NCI-H1417 treated with DMSO at 0.1 percent for 48 hours (cell line): Measurements from ENCODE around the gene BTNL8.

ENCODE experiments used
- DNase-seq: peaks from one replicate; lab custom pipeline; 2025; lab: John Stamatoyannopoulos, UW

Gene BTNL8, protein sequence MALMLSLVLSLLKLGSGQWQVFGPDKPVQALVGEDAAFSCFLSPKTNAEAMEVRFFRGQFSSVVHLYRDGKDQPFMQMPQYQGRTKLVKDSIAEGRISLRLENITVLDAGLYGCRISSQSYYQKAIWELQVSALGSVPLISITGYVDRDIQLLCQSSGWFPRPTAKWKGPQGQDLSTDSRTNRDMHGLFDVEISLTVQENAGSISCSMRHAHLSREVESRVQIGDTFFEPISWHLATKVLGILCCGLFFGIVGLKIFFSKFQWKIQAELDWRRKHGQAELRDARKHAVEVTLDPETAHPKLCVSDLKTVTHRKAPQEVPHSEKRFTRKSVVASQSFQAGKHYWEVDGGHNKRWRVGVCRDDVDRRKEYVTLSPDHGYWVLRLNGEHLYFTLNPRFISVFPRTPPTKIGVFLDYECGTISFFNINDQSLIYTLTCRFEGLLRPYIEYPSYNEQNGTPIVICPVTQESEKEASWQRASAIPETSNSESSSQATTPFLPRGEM

DNA sequence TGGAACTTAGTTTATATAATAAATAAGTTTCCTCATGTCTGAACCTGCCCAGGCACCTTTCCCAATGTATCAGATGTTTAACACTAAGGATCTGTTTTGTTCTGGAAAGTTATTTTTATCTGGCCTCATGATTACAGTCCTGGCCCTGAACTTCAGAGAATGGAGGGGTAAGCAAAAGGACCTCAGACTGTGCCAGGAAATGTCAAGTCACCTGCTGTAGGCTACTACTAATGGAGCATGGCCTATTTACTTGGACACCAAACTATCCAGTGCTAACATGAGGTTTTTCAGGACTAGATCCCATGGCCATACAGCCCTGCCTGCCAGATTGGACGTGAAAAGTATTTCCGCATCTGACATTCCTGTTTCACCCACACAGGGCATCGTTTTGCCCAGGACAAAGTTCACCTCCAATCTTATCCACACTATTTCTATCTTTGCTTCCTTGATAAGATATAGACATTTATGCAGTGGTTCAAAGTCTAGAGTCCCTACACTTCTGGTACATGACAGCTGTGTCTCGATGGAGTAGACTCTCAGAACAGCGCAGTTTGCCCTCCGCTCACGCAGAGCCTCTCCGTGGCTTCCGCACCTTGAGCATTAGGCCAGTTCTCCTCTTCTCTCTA, at the start of gene BTNL8:
BTNL8 (plus strand) TSS at position 539 of the 626 bp plus-strand sequence. CDS start 152 bp downstream, outside the sequence.
- DNase-seq, result no peak

DNA sequence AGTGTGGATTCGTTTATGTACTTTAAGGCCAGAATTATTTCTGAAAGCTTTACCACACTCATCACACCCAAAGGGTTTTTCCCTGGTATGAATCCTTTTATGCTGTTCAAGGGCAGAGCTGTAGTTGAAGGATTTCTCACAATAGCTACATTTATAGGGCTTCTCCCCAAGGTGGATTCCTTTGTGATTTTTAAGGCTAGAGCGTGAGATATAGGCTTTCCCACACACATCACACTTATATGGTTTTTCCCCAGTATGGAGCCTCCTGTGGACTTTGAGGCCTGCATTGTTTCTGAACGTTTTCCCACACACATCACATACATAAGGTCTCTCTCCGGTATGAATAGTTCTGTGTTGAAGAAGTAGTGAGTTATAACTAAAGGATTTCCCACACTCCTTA, 49.1 kb upstream of the BTNL8 start:
- DNase-seq, result no peak

DNA sequence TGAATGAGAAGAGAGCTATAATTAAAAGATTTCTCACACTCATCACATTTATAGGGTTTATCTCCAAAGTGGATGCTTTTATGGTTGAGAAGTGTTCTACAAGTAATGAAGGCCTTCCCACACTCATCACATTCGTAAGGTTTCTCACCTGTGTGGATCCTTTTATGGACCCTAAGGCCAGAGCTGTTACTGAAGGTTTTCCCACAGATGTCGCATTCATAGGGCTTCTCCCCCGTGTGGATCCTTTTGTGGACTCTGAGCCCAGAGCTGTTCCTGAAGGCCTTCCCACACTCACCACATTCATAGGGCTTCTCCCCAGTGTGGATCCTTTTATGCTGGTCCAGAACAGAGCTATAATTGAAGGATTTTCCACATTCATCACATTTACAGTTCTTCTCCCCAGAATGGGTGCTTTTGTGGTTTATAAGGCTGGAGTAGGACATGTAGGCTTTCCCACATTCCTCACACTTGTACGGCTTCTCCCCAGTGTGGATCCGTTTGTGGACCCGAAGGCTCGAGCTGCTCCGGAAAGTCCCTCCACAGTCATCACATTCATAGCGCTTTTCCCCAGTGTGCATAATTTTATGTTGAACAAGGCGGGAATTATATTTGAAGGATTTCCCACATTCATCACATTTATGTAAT, 48.4 kb upstream of the BTNL8 start:
- DNase-seq, result no peak

DNA sequence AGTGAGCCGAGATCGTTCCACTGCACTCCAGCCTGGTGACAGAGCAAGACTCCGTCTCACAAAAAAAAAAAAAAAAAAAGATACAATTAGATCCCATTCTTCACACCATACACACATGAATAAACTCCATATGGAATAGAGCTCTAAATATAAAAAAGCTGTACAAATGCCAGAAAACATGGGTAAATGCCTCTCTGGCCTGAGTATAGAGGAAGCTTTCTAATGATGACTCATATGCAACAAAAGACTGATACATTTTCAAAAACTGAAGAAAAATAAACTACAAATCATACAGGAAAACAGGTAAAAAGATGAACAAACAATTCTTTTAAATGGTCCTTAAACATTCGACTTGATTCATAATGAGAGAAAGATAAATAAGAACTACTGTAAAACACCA, 46.5 kb upstream of the BTNL8 start:
- DNase-seq, result no peak

- DNase-seq, result no peak
Measured at GRCh38 chr5:180853121-180853847, 45.7 kb upstream of the BTNL8 start.

GRCh38 chr5:180853848-180854176, 45.1 kb upstream of the BTNL8 start:
- no peak for DNase-seq

DNA sequence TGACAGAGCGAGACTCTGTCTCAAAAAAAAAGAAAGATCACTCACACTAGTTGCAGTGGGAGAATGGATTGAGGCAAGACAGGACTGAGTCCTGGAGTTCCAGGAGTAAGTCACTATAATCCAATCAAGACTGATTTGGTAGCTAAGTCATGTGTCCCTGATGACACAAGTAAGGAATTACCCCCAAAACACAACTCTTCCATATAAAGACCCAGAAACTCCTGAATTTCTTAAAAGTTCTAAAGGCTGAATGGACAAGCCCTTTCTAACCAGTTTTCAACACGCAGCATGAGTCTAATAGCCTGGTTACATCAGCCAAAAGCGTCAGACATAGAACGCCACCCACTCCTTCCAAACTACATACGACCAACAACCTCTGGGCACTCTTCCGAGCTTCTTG, 40.4 kb upstream of the BTNL8 start:
- DNase-seq, result no peak

- peak; percentile 2 for DNase-seq
Measured at GRCh38 chr5:180860273-180860886, 38.6 kb upstream of the BTNL8 start.

DNA sequence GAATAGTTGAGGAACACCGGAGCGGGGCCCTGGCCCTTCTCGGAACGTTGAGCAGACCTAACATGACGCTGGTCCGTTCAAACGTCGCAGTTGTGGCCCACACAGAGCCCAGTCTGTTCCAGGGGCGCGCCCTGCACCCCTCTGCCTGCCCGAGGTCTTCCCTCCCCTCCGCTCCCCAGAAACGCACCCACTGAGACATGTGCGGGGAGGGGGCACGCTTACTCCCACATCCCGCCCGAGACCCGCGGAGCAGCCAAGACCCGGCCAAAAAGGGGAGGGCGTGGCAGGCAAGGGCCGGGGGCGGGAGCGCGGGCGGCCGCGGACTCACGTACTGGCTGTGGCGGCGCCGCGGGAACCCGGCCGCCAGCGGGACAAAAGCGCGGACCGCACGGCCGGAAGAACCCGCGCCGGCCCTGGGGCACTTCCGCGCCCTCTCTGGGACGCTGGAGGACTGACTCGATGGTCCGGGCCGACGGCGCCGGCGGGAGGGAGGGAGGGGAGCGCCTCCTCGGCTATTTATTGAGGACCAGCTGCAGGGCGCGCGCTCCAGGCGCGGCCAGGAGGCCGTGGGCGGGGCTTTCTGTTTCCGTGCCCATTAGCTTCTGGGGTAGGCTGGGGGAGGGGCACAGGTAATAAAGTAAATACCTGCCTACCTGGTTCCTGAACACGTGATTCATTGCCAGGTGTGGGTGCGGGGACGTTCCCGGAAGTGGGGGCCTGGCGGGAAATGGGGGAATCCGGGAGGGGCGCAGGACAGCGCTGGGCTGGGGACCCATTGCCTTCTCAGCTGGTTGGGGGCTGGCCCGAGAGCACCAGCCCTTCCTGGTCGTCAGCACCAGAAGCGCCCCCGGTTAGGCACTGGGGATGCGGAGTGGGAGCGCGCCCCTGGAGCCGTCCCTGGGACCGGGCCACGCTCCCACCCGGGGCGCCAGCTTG, 37.8 kb upstream of the BTNL8 start, which contains the start of gene ZFP62:
ZFP62 (minus strand) TSS at position 390 of the 936 bp plus-strand sequence; CDS start at position 333, 57 bp downstream.
- DNase-seq, result peak; percentile 37

- no peak for DNase-seq
Measured at GRCh38 chr5:180862645-180863044, 36.3 kb upstream of the BTNL8 start.

GRCh38 chr5:180865981-180866695, 32.8 kb upstream of the BTNL8 start:
- DNase-seq, result no peak

GRCh38 chr5:180866985-180867384, 32.0 kb upstream of the BTNL8 start:
- DNase-seq, result no peak

GRCh38 chr5:180868960-180869359, 30.0 kb upstream of the BTNL8 start:
- DNase-seq, result peak; percentile 4

DNA sequence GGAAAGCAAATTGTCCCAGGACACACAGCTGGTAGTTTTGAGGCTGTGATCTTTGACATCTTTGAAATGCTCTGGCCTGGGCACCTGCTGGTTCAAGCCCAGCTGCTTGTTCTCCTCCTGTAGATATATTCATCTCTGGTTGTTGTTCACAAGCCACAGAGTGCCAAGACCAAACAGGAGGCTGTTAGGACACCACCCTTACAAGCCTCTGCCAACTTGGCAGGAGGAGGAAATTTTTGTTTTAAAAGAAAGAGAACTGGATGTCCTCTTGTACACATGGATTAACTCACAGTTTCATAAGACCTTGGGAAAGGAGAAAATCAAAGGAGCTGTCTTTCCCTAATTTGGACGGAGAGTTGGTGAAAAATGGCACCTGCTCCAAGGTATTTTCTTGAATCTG, 29.4 kb upstream of the BTNL8 start:
- DNase-seq, result no peak

DNA sequence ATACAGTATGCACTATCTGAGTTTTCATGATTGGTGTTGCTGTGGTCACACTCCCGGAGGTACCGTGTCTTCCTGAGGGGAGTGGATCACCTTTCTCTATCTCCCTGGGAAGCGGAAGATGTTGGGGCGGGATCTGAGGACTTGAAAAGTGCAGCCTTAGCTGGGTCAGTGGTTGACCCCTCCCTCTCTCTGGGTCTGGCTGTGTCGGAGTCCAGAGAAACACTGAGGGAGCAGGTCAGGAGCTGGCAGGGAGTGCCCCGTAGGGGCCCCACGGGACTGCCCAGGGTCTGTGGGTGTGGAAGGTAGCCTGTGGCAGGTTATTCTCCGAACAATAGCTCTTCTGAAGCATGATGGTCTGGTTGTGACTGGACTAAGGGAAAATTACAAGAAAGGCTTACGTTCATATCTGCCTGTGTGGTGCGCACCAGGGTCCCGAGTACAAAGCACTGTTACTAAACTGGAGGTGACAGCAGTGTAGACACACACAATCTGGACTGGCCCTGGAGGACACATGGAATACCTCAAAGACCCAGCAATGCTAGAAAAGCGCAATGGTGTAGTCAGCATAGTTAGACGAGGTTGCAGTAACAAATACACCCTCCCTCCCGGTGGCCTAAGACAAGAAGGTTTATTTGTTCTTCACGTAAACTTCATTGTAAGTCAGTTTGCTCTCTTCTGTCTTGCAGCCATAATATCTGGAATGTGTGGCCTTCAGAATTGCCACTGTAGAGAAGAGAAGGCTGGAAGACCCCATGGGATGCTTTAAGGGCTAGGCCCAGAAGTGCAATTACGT, 28.5 kb upstream of the BTNL8 start:
- no peak for DNase-seq

DNA sequence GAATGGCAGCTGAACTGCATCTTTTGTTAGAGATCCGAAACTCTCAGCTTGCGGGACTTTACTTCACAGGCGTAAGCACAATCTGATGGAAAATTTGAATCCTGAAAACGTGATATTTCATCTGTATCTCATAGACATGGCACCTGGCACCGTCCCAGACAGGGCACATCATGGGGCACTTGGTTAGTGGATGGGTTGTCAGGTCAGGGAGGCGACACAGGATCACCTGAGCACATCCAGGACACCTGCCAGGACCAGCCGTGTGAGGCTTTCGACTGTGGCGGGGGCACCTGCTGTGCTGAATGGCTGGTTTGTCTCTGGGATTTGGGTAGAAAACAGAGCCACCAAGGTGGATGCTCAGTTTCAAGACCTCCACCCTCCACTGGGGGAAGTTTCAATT, 26.5 kb upstream of the BTNL8 start:
- DNase-seq, result no peak

- no peak for DNase-seq
Measured at GRCh38 chr5:180873615-180874520, 25.1 kb upstream of the BTNL8 start.
